Endothelial cell of hepatic sinusoid (primary cell): ENCODE data around the gene LMBR1.
"Not testable (repeated sequence)": the region's sequence is repeated elsewhere in the genome, so short reads cannot be mapped to it uniquely, and the experiment has no call there.

Experiments used
- in situ Hi-C: cut with HindIII; loops from 2 replicates; pipeline ENCODE4 v1.10.0; 2017; ENCODE audit warnings: low sequenced_read_pairs

The LMBR1 gene, protein sequence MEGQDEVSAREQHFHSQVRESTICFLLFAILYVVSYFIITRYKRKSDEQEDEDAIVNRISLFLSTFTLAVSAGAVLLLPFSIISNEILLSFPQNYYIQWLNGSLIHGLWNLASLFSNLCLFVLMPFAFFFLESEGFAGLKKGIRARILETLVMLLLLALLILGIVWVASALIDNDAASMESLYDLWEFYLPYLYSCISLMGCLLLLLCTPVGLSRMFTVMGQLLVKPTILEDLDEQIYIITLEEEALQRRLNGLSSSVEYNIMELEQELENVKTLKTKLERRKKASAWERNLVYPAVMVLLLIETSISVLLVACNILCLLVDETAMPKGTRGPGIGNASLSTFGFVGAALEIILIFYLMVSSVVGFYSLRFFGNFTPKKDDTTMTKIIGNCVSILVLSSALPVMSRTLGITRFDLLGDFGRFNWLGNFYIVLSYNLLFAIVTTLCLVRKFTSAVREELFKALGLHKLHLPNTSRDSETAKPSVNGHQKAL

DNA sequence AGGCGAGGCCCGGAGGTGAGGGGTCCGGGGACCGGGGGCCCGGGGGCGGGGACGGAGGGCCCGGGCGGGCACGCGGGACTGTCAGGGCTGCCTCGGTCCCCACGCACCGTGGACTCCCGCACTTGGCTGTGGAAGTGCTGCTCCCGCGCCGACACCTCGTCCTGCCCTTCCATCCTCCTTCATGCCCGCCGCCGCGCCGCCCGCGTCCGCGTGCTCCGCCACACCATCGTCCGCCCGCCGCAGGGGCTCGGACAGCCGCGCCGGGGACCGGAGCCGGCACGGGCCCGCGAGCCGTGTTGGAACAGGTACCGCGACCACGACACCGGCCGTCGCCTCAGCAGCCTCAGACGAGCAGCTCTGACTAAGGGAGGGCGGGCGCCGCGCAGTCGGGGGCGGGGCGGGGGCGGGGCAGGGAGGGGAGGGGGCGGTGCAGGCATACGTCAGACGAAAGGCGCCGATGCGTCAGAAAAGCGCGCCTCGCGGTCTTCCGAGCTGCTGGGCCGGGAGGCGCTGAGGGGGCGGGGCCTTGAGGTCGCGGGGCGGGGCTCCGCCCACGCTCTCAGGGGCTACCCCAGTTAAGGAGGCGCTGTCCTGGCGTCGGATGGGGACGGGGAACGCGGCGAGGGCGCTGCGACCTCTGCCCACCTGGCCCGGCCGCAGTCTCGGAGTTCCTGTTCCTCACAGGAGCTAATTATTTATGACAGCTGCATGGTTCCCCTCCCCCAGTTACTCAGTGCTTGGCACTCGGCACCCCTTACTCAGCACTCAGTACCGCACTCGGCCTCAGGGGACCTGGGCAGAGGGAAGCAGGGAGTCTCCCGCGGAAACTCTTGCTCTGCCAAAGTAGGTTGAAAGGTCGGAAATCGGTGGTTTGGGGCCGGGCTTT, at the start of gene LMBR1:
TSS of gene LMBR1 (minus strand) at position 363 of the 886 bp plus-strand sequence. CDS start at position 173, 190 bp downstream.
- in situ Hi-C loops: no loop called here

DNA sequence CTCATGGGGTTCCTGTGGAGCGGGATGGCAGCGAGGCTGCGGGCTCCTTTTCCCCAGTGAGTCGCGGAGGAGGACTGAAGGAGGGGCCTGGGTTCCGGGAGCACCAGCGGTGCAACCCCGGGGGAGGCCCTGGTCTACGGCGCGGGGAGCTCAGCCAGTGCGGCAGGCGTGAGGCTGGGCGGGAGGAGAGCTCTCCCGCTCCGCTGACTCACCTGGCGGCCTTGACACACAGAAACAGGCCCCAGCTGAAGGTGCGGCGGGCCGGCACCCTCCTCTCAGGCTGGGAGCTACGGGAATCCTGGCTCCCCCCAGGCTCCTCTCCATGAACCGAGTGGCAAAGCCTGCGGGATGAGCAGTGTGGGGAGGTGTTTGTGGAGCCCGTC, 49.7 kb upstream of the LMBR1 start:
- in situ Hi-C loops: no loop called here

DNA sequence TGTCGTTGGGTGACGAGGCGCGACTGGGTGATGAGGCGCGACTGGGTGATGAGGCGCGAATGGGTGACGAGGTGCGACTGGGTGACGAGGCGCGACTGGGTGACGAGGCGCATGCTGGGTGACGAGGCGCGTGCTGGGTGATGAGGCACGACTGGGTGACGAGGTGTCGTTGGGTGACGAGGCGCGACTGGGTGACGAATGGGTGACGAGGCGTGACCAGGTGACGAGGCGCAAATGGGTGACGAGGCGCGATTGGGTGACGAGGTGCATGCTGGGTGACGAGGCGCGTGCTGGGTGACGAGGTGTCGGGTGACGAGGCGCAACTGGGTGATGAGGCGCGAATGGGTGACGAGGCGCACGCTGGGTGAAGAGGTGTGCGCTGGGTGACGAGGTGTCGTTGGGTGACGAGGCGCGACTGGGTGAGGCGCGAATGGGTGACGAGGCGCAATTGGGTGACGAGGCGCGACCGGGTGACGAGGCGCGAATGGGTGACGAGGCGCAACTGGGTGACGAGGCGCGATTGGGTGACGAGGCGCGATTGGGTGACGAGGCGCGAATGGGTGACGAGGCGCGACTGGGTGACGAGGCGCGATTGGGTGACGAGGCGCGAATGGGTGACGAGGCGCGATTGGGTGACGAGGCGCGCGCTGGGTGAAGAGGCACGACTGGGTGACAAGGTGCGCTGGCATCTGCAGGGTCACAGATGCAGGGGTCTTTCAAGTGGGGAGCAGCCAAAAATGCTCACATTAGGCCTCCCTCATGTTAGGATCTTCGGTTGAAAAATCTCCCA, 48.6 kb upstream of the LMBR1 start:
- in situ Hi-C loops: no loop called here

DNA sequence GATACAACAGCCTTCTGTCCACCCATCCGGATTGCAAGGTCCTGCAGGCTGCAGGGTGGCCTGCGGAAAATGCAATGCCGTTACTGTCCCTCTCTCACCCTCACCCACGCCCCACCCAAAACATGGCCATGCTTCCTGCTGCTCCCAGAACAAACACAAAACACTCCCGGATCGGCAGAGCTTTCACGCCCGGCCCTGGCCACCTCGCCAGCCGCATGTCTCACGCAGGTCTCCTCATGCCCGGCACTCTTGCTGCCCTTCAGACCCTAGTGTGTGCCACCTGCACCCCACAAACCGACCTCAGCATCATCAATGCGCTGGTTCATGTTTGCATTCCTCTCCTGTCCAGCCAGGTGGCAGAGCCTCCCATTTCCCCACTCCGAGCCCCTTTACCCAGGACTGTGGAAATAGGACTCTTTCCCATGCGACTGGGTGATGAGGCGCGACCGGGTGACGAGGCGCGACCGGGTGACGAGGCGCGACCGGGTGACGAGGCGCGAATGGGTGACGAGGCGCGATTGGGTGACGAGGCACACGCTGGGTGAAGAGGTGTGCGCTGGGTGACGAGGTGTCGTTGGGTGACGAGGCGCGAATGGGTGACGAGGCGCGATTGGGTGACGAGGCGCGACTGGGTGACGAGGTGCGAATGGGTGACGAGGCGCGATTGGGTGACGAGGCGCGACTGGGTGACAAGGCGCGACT, 47.6 kb upstream of the LMBR1 start:
- in situ Hi-C loops: no loop called here

DNA sequence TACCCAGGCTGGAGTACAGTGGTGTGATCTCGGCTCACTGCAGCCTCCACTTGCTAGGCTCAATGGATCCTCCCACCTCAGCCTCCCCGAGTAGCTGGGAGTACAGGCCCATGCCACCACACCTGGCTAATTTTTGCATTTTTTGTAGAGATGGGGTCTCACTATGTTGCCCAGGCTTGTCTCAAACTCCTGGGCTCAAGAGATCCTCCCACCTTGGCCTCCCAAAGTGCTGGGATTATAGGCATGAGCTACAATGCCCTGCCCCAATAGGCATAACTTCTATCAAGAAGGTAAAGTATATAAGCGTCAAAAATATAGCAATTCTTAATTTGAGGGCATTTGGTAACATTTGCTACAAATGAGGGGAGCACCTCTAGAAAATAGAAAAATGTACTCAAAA, 43.8 kb upstream of the LMBR1 start:
- in situ Hi-C loops: not testable (repeated sequence)

DNA sequence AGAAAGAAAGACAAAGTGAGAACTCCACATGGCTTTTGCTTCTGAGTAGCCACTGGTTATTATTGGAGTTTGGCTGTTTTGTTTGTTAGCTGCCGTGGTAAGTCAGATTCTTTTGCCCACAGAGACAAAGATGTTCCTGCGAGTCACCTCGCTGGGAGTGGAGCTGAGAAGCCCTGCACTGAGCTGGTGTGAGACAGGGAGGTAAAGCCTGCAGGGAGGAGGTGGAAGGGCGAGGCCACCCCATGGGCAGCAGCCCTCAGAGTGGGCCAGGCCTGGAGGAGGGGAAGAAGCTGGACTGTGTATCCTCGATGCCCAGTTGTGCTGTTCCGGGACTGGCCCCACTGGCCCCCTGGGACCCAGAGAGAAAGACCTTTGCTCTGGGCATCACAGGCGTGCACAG, 42.3 kb upstream of the LMBR1 start:
- in situ Hi-C loops: no loop called here

DNA sequence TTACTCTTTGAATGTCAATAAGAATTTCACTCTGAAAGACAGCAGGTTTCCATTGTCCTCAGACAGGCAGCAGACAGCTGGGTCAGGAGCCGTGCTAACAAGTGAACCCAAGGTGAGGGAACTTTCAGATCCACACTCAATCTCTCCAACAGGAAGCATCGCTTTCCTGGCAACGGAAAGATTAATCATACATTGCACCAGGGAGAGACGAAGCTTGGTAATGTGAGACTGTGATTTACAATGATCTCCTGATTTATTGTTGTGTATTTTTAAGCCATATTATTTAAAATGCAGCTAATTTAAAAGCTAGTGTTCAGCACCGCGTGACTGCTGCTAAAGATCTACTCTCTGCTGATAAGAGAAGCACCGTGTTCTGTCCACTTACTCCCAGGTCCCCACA, 39.0 kb upstream of the LMBR1 start:
- in situ Hi-C loops: no loop called here

DNA sequence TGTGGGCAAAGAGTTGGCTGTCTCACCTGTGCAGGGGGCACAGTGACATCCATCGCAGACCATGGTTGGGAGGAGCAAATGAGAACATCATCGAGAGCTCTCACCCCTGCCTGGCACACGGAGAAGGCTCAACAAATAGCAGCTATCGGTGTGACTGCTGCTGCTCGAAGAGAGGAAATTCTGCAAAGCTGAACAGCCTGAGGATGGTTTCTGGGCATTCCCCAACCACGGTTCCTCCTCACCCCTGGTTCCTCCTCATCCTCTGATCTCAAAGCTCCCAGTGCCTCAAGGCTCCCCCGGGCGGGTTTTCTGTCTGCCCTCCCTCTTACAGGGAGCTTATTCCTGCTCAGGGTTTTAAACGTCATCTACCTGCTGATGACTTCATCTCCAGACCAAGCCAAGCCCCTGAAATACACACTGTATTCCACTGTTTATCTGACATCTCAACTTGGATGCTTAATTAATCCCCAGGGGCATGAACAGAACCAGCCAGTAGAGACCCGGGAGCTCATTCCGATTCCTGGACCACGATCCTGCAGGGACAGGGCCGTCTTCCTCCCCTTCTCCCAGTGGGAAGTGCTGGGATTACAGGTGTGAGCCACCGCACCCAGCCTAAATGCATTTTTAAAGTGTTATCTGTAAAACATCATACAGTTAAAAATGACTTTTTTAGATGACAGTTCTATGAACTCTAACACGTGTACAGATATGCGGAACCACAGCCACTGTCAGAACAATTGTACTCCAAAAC, 37.0 kb upstream of the LMBR1 start:
- in situ Hi-C loops: no loop called here

DNA sequence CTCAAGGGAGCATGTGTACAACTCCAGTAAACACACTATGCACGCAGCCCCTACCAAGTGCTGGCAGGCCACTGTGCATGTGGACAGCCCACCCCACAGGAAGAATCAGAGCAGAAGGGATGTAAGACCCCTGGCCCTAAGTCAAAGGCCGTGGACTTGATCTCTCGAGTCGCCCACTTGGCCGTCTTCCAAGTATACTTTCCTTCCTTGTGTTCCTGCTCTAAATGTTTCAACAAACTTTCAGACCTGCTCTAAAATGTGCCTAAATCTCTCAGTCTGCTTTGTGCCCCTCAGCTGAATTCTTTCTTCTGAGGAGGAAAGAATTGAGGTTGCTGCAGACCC, 35.4 kb upstream of the LMBR1 start:
- in situ Hi-C loops: no loop called here

DNA sequence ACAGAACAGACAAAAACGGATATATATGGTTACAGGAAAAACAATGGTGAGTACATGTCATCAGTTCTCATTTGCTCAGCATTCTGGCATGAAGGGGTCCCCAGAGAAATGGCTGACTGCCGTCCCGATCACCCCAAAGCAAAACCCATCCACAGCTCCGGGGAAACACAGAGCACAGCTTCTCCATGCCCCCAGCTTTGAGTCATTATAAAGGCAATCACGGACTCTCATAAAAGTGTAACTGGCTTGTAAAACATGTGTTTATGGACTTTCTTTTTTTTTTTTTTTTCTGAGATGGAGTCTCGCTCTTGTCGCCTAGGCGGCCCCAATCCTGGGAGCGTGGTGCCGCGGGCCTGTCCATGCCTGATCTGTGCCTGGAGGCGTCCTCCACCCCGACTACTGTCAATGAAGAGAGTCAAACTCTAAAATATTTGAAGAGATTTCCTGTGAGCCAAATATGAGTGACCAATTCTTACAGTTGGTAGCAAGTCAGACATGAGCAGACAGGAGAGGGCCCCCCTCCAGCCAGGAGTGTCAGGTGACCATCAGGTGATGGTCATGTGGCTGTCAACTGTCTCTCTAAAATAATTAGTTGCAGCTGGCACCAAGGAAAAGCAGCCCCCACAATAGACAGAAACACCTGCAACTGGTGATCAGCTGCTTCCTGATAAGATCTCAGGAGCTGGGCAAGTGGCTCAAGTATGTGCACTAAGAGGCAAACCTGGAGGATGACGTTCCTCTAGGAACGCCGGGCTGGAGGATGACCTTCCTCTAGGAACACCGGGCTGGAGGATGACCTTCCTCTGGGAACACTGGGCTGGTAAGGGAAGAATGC, 34.8 kb upstream of the LMBR1 start:
- in situ Hi-C loops: no loop called here

DNA sequence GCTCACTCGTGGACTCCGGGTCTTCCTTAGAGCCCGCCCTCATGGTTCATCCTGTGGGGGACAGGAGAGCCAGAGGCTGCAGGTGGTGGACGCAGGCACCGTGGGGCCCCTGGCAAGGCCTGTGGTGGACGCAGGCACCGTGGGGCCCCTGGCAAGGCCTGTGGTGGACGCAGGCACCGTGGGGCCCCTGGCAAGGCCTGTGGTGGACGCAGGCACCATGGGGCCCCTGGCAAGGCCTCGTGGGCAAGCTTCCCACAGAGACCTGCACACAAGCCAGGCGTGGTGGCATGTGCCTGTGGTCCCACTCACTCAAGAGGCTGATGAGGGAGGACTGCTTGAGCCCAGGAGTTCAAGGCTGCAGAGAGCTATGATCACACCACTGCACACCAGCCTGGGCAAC, 32.8 kb upstream of the LMBR1 start:
- in situ Hi-C loops: not testable (repeated sequence)

DNA sequence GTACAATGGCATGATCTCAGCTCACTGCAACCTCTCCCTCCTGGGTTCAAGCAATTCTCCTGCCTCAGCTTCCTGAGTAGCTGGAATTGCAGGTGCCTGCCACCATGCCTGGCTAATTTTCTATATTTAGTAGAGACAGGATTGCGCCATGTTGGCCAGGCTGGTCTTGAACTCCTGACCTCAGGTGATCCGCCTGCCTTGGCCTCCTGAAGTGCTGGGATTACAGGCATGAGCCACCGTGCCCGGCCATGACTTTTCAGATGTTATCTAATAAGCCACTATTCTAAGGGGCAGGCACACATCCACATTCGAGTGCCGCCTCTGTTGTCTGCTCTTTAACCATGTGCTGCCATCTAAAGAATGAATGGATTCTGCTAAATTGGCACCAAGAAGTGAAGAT, 29.3 kb upstream of the LMBR1 start:
- in situ Hi-C loops: not testable (repeated sequence)

DNA sequence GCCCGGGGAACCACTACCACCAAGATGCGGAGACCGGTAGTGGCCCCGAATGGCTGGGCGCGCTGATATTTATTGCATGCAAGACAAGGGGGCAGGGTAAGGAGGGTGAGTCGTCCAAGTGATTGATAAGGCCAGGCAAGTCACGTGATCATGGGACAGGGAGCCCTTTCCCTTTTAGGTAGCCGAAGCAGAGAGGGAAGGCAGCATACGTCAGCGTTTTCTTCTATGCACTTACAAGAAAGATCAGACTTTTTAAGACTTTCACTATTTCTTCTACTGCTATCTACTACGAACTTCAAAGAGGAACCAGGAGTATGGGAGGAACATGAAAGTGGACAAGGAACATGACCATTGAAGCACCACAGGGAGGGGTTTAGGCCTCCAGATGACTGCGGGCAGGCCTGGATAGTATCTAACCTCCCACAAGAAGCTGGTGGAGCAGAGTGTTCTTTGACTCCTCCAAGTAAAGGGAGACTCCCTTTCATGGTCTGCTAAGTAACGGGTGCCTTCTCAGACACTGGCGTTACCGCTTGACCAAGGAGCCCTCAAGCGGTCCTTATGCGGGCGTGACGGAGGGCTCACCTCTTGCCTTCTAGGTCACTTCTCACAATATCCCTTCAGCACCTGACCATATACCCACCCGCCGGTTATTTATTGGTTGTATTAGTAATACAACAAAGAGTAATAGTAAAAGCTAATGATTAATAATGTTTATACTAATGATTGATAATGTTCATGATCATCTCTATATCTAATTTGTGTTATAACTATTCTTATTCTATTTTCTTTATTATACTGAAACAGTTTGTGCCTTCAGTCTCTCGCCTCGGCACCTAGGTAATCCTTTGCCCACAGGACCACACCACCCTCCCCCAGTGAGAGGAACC, 27.7 kb upstream of the LMBR1 start:
- in situ Hi-C loops: not testable (repeated sequence)

DNA sequence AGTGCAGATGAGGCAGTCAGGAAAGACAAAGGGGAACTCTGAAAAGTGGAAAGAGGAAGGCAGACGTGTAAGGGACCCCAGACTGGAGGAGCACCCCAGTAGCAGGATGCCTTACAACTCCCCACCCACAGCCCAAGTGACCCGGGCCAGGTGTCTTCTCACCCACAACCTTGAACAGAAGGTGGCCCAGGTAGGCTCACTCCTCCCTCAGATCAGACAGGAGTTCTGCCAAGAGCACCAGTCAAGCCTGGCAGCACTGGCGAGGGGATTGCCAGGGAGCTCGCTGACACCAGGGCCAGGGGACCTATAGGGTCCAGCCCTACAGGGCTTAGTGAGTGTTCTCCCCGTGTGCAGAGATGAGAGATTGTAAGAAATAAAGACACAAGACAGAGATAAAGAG, 27.1 kb upstream of the LMBR1 start:
- in situ Hi-C loops: no loop called here

DNA sequence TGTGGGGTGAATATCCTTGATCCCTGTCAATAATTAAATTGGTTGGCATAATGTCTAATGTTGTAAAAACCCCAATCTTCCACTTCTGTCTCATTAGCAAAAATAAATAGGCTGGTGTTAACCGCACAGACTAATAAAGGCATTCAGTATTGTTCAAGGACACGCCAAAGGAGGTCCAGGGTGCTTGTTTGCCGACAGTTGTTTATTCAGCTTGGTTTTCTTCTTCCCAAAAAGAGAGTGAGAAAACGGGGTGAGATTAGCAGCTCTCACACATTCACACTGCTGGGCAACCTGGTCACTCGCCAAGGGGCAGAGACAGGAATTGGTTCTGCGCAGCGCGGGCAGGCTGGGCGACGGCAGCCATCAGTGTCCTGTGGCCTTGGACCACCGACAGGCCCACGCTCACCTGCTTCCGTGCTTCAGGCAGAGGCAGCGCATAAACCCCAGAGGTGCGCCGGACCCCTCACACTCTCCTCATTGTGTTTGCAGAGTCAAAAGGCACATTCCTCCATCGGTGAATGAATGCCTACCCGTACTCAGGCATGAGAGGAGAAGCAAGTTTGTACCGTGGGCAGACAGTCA, 26.2 kb upstream of the LMBR1 start:
- in situ Hi-C loops: no loop called here

DNA sequence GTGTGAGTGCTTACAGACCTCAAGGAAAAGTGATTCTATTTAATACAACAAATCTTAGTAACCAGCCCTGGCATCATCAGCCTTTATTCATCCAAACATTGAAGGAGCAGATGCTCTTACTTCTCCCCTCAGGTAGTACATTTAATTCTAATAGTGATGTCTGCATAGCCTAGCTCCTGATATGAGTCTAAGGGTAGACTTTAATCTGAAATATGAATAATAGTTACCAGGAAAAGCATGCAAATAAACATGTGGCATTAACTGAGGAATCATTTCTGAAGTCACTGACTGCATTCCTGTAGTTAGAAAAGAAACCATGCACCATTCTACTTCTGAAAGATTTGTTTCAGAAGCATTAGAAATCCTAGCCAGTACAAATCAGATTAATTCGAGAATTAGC, 25.7 kb upstream of the LMBR1 start:
- in situ Hi-C loops: no loop called here

DNA sequence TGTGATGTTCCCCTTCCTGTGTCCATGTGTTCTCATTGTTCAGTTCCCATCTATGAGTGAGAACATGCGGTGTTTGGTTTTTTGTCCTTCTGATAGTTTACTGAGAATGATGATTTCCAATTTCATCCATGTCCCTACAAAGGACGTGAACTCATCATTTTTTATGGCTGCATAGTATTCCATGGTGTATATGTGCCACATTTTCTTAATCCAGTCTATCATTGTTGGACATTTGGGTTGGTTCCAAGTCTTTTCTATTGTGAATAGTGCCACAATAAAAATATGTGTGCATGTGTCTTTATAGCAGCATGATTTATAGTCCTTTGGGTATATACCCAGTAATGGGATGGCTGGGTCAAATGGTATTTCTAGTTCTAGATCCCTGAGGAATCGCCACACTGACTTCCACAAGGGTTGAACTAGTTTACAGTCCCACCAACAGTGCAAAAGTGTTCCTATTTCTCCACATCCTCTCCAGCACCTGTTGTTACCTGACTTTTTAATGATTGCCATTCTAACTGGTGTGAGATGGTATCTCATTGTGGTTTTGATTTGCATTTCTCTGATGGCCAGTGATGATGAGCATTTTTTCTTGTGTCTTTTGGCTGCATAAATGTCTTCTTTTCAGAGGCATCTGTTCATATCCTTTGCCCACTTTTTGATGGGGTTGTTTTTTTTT, 16.7 kb upstream of the LMBR1 start:
- in situ Hi-C loops: not testable (repeated sequence)
